ENCODE results near the gene UBE2R2.
"Not testable (repeated sequence)": the region's sequence is repeated elsewhere in the genome, so short reads cannot be mapped to it uniquely, and the experiment has no call there.

The UBE2R2 gene

GRCh38 chr9:33843312-33843961, 26.5 kb downstream of the UBE2R2 start:
- TF ChIP-seq MYC (IDR thresholded peaks at IDR 0.05; ENCODE audit: low read depth, low read length) (no peak), POLR2A (IDR thresholded peaks at IDR 0.05; ENCODE audit: extremely low read depth, insufficient read length) (no peak), MAX (IDR thresholded peaks at IDR 0.05; ENCODE audit: low read depth, low read length) (no peak), CTCF (IDR thresholded peaks at IDR 0.05; ENCODE audit: low read depth, low read length) (no peak)
- DNase-seq (ENCODE audit: low read depth): peak; percentile 28
- no peak overlapping the region for H3K4me3 ChIP-seq (ENCODE audit: low read depth, low read length)

GRCh38 chr9:33846231-33846630, 29.3 kb downstream of the UBE2R2 start:
- DNase-seq (ENCODE audit: low read depth): no peak
- H3K4me3 ChIP-seq (ENCODE audit: low read depth, low read length): no peak overlapping the region
- TF ChIP-seq MAX (IDR thresholded peaks at IDR 0.05; ENCODE audit: low read depth, low read length) (no peak), POLR2A (IDR thresholded peaks at IDR 0.05; ENCODE audit: extremely low read depth, insufficient read length) (no peak), MYC (IDR thresholded peaks at IDR 0.05; ENCODE audit: low read depth, low read length) (no peak), CTCF (IDR thresholded peaks at IDR 0.05; ENCODE audit: low read depth, low read length) (no peak)

DNA sequence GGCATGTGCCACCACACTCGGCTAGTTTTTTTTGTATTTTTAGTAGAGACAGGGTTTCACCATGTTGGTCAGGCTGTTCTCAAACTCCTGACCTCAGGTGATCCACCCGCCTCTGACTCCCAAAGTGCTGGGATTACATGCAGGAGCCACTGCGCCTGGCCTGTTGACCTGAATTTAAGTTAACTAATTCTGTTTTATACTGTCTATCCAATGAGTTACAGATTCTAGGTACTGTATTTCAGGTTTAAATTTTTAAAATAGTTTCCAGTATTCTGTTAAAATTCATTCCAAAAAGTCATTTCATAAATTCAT, 30.9 kb downstream of the UBE2R2 start:
- not testable (repeated sequence) for DNase-seq (ENCODE audit: low read depth); H3K4me3 ChIP-seq (ENCODE audit: low read depth, low read length)

- TF ChIP-seq CTCF (IDR thresholded peaks at IDR 0.05; ENCODE audit: low read depth, low read length) (no peak), MAX (IDR thresholded peaks at IDR 0.05; ENCODE audit: low read depth, low read length) (no peak), POLR2A (IDR thresholded peaks at IDR 0.05; ENCODE audit: extremely low read depth, insufficient read length) (no peak), MYC (IDR thresholded peaks at IDR 0.05; ENCODE audit: low read depth, low read length) (no peak)
- DNase-seq (ENCODE audit: low read depth): no peak
- no peak overlapping the region for H3K4me3 ChIP-seq (ENCODE audit: low read depth, low read length)
Measured at GRCh38 chr9:33850267-33850629, 33.3 kb downstream of the UBE2R2 start.

GRCh38 chr9:33850677-33851076, 33.7 kb downstream of the UBE2R2 start:
- TF ChIP-seq MYC (IDR thresholded peaks at IDR 0.05; ENCODE audit: low read depth, low read length): no peak
- no peak for TF ChIP-seq MAX (IDR thresholded peaks at IDR 0.05; ENCODE audit: low read depth, low read length)
- no peak for TF ChIP-seq CTCF (IDR thresholded peaks at IDR 0.05; ENCODE audit: low read depth, low read length)
- no peak for TF ChIP-seq POLR2A (IDR thresholded peaks at IDR 0.05; ENCODE audit: extremely low read depth, insufficient read length)
- DNase-seq (ENCODE audit: low read depth): no peak
- H3K4me3 ChIP-seq (ENCODE audit: low read depth, low read length): no peak overlapping the region

- H3K4me3 ChIP-seq (ENCODE audit: low read depth, low read length): no peak overlapping the region
- TF ChIP-seq MAX (IDR thresholded peaks at IDR 0.05; ENCODE audit: low read depth, low read length): no peak
- TF ChIP-seq POLR2A (IDR thresholded peaks at IDR 0.05; ENCODE audit: extremely low read depth, insufficient read length): no peak
- no peak for TF ChIP-seq MYC (IDR thresholded peaks at IDR 0.05; ENCODE audit: low read depth, low read length)
- no peak for TF ChIP-seq CTCF (IDR thresholded peaks at IDR 0.05; ENCODE audit: low read depth, low read length)
- no peak for DNase-seq (ENCODE audit: low read depth)
Measured at GRCh38 chr9:33851301-33851700, 34.3 kb downstream of the UBE2R2 start.
